ENCODE results near the gene NT5DC4. TPM values are rescaled to one million over a fixed set of nuclear protein-coding genes. Genes with fewer than 3 reads are reported as not detected.

The NT5DC4 gene
- total RNA-seq, 1 experiment from 2014 or later = 0.22 TPM

DNA sequence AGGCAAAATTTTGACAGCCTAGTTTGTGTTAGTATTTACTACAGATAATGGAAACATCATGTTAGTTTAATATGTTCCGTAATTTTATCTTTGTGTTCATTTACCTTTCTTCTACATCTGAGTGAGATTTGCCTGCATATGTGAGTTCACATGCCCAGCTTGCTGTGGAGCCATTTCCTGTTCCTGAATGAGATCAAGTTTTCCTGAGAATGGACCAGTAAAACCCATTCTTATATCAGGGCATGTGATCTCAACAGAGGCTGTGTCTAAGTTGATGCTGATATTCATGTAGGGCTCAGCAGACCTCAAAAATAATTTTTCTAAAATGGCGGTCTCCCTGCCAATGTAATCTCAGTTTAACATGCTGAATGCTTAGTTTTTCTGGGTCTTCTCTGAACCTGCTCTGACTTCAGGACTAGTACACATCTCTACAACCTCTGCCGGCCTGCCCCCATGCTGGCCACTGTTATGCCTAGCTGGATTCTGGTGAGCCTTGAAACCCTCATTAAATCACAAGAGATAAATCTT, 62.4 kb downstream of the NT5DC4 start:
- H3K79me2 ChIP-seq (ENCODE audit: insufficient read depth, low read length) = no peaks in the 10 kb centered on the region
- ChIA-PET RAD21 (ENCODE audit: low non-redundant PET in 1 of 2, low total read pairs in 2 of 2, uncharacterized antibody in 2 of 2, unreplicated experiment in 2 of 2) (no interaction called here), CTCF (interaction anchor here (1.3 kb wide), 1 partner anchor 102 kb away, joined by 4 read pairs; no protein-coding TSS in a partner anchor), POLR2A (no interaction called here)
- H3K4me1 ChIP-seq (ENCODE audit: control insufficient read depth in 1 of 2, insufficient read depth in 2 of 2, low read length in 2 of 2) = peaks cover 0 to 10% of the 10 kb centered on the region in 2 experiments; a peak in 2 of 4 replicates
- H3K27me3 ChIP-seq (ENCODE audit: insufficient read depth, low read length) = no peaks in the 10 kb centered on the region
- H3K36me3 ChIP-seq (ENCODE audit: control insufficient read depth in 1 of 2, insufficient read depth in 2 of 2, low read length in 2 of 2) = no peaks in the 10 kb centered on the region
- H3K9me2 ChIP-seq (ENCODE audit: insufficient read depth) = no peaks in the 10 kb centered on the region
- no peaks in the 10 kb centered on the region for H4K20me1 ChIP-seq (ENCODE audit: insufficient read depth)
- TF ChIP-seq, protein P1, sequence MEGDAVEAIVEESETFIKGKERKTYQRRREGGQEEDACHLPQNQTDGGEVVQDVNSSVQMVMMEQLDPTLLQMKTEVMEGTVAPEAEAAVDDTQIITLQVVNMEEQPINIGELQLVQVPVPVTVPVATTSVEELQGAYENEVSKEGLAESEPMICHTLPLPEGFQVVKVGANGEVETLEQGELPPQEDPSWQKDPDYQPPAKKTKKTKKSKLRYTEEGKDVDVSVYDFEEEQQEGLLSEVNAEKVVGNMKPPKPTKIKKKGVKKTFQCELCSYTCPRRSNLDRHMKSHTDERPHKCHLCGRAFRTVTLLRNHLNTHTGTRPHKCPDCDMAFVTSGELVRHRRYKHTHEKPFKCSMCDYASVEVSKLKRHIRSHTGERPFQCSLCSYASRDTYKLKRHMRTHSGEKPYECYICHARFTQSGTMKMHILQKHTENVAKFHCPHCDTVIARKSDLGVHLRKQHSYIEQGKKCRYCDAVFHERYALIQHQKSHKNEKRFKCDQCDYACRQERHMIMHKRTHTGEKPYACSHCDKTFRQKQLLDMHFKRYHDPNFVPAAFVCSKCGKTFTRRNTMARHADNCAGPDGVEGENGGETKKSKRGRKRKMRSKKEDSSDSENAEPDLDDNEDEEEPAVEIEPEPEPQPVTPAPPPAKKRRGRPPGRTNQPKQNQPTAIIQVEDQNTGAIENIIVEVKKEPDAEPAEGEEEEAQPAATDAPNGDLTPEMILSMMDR (IDR thresholded peaks at IDR 0.05 in 2 of 3, conservative IDR thresholded peaks at IDR 0.05 in 1 of 3; ENCODE audit: borderline replicate concordance in 1 of 3, insufficient read depth in 1 of 3, low read depth in 2 of 3, low read length in 2 of 3) = no peak
- TF ChIP-seq POLR2AphosphoS5 (IDR thresholded peaks at IDR 0.05; ENCODE audit: low read depth, low read length) = no peak
- TF ChIP-seq, protein P2, sequence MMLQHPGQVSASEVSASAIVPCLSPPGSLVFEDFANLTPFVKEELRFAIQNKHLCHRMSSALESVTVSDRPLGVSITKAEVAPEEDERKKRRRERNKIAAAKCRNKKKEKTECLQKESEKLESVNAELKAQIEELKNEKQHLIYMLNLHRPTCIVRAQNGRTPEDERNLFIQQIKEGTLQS (IDR thresholded peaks at IDR 0.05) = no peak
- no peak for TF ChIP-seq FOSL1 (IDR thresholded peaks at IDR 0.05; ENCODE audit: low read depth)
- TF ChIP-seq, protein P3, sequence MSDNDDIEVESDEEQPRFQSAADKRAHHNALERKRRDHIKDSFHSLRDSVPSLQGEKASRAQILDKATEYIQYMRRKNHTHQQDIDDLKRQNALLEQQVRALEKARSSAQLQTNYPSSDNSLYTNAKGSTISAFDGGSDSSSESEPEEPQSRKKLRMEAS (IDR thresholded peaks at IDR 0.05) = no peak
- TF ChIP-seq EZH2 (IDR thresholded peaks at IDR 0.05) = no peak
- no peak for TF ChIP-seq ZNF274 (IDR thresholded peaks at IDR 0.05; ENCODE audit: low read depth, low read length)
- no peak for TF ChIP-seq POLR2A (IDR thresholded peaks at IDR 0.05; ENCODE audit: borderline replicate concordance, extremely low read depth, insufficient read depth, insufficient read length)
- TF ChIP-seq SP1 (IDR thresholded peaks at IDR 0.05; ENCODE audit: low read depth) = no peak
- no peak for TF ChIP-seq TCF7L2 (IDR thresholded peaks at IDR 0.05; ENCODE audit: borderline replicate concordance, extremely low read depth, insufficient read depth, insufficient read length)
- no peak for TF ChIP-seq SIN3A (IDR thresholded peaks at IDR 0.05; ENCODE audit: low read depth)
- no peak for TF ChIP-seq JUND (IDR thresholded peaks at IDR 0.05)
- TF ChIP-seq, protein P4, sequence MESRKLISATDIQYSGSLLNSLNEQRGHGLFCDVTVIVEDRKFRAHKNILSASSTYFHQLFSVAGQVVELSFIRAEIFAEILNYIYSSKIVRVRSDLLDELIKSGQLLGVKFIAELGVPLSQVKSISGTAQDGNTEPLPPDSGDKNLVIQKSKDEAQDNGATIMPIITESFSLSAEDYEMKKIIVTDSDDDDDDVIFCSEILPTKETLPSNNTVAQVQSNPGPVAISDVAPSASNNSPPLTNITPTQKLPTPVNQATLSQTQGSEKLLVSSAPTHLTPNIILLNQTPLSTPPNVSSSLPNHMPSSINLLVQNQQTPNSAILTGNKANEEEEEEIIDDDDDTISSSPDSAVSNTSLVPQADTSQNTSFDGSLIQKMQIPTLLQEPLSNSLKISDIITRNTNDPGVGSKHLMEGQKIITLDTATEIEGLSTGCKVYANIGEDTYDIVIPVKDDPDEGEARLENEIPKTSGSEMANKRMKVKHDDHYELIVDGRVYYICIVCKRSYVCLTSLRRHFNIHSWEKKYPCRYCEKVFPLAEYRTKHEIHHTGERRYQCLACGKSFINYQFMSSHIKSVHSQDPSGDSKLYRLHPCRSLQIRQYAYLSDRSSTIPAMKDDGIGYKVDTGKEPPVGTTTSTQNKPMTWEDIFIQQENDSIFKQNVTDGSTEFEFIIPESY (IDR thresholded peaks at IDR 0.05; ENCODE audit: extremely low read depth, insufficient replicate concordance, low read length) = no peak
- no peak for TF ChIP-seq CBX3 (IDR thresholded peaks at IDR 0.05; ENCODE audit: low read depth)
- BruUV-seq (replicated peaks) = no TSS peak
- no peak for DNase-seq (ENCODE audit: low read depth, low spot score)
- H3K9ac ChIP-seq (ENCODE audit: low read length) = no peak overlapping the region
- intact Hi-C loops (cut with micrococcal nuclease) = no loop called here
- H3K27ac ChIP-seq (ENCODE audit: low read depth, low read length) = no peak overlapping the region
- H3K4me2 ChIP-seq (ENCODE audit: low read length) = 0 out of 2 replicates have a peak overlapping the region, but pooled peaks have one; percentile 63
- peak overlapping the region; percentile 66 for H2AFZ ChIP-seq (ENCODE audit: low read depth, low read length, poor library complexity, severe bottlenecking)
- no peak overlapping the region for H3K4me3 ChIP-seq (replicated peaks in 1 of 2; ENCODE audit: low read depth in 1 of 2, low read length in 2 of 2)
- no peaks in the 10 kb centered on the region for H3K9me3 ChIP-seq (ENCODE audit: control insufficient read depth in 1 of 2, insufficient read depth in 1 of 2, low read depth in 1 of 2, low read length in 2 of 2)
- ATAC-seq = no peak
